ENCODE data around the gene SFRP4.

The SFRP4 gene

GRCh38 chr7:37915438-37915837 lies 1.2 kb downstream of the SFRP4 start:
- H3K4me3 ChIP-seq (ENCODE audit: low read depth, low read length), result no peak overlapping the region
- TF ChIP-seq POLR2A (IDR thresholded peaks at IDR 0.05; ENCODE audit: extremely low read depth, insufficient read length) (no peak), MYC (IDR thresholded peaks at IDR 0.05; ENCODE audit: low read depth, low read length) (no peak), MAX (IDR thresholded peaks at IDR 0.05; ENCODE audit: low read depth, low read length) (no peak), CTCF (IDR thresholded peaks at IDR 0.05; ENCODE audit: low read depth, low read length) (no peak)
- peak; percentile 68 for DNase-seq (ENCODE audit: low read depth)

DNA sequence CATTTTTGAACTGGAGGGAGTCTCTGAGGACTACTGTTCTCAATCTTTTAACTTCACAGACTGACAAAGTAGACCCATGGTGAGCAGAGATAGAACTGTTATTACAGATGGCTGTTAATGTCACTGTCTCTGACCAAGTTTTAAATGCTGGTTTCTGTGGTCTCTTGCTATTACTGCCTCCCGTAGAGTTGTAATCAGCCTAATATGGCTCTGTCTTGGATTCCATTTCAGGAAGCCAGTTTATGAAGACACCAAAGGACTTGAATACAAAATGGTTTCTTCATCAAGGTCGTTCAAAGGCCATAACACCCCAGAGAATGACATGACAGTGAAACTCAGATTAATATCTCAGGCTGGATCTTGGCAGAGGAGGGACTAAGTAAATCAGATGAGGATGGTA lies 3.9 kb downstream of the SFRP4 start:
- H3K4me3 ChIP-seq (ENCODE audit: low read depth, low read length), result no peak overlapping the region
- no peak for DNase-seq (ENCODE audit: low read depth)
- TF ChIP-seq POLR2A (IDR thresholded peaks at IDR 0.05; ENCODE audit: extremely low read depth, insufficient read length) (no peak), CTCF (IDR thresholded peaks at IDR 0.05; ENCODE audit: low read depth, low read length) (no peak)

DNA sequence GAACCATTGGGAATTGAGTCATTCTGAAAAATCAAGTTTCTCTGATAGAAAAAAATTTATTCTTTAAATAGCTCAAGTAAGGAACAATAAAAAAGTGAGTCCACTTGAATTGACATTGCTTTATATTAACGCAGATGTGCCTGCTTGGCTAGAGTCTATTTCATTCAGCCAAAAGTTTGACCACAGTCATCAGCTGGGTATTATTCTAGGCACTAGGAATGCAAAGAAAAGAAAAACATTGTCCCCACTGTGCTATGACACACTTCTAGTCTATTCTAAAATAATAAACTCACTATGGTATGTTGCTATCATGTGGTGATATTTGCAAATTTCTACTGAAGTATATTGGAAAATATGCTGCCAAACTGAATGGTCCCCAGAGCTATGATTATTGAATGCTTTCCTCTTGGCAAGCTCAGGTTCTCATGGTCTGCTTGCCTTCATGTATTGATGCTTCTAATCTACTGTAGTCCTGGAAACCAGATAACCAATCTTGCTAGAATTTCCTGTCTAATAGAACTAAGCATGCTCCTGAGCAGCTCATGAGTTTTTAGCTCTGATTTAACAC lies 8.3 kb downstream of the SFRP4 start:
- no peak overlapping the region for H3K4me3 ChIP-seq (ENCODE audit: low read depth, low read length)
- DNase-seq (ENCODE audit: low read depth), result no peak
- TF ChIP-seq CTCF (IDR thresholded peaks at IDR 0.05; ENCODE audit: low read depth, low read length), result no peak
- TF ChIP-seq MYC (IDR thresholded peaks at IDR 0.05; ENCODE audit: low read depth, low read length), result no peak
- TF ChIP-seq POLR2A (IDR thresholded peaks at IDR 0.05; ENCODE audit: extremely low read depth, insufficient read length), result no peak
- TF ChIP-seq MAX (IDR thresholded peaks at IDR 0.05; ENCODE audit: low read depth, low read length), result no peak

GRCh38 chr7:37901890-37902524 lies 14.6 kb downstream of the SFRP4 start:
- H3K4me3 ChIP-seq (ENCODE audit: low read depth, low read length), result no peak overlapping the region
- TF ChIP-seq CTCF (IDR thresholded peaks at IDR 0.05; ENCODE audit: low read depth, low read length) (no peak), POLR2A (IDR thresholded peaks at IDR 0.05; ENCODE audit: extremely low read depth, insufficient read length) (no peak), MAX (IDR thresholded peaks at IDR 0.05; ENCODE audit: low read depth, low read length) (no peak), MYC (IDR thresholded peaks at IDR 0.05; ENCODE audit: low read depth, low read length) (no peak)
- DNase-seq (ENCODE audit: low read depth), result no peak

GRCh38 chr7:37901236-37901827 lies 15.3 kb downstream of the SFRP4 start:
- TF ChIP-seq CTCF (IDR thresholded peaks at IDR 0.05; ENCODE audit: low read depth, low read length), result peak; percentile 42
- no peak for TF ChIP-seq MAX (IDR thresholded peaks at IDR 0.05; ENCODE audit: low read depth, low read length)
- no peak for TF ChIP-seq MYC (IDR thresholded peaks at IDR 0.05; ENCODE audit: low read depth, low read length)
- TF ChIP-seq POLR2A (IDR thresholded peaks at IDR 0.05; ENCODE audit: extremely low read depth, insufficient read length), result no peak
- DNase-seq (ENCODE audit: low read depth), result peak; percentile 79
- H3K4me3 ChIP-seq (ENCODE audit: low read depth, low read length), result no peak overlapping the region
